DND-41 (cell line): ENCODE data around the gene NF2.

Experiments used
- ATAC-seq: fragments of 200-7000 bp; cut with Tn5 transposase; 3 replicates; pipeline ENCODE4 v1.9.1; 2021; ENCODE audit warnings: low read depth; ENCODE audit not compliant: insufficient read depth
- DNase-seq: peaks from one replicate; pipeline ENCODE4 v3.0.0-alpha.2; 2020
- H2AFZ ChIP-seq: 2 replicates; pipeline ENCODE4 v1.6.0; 2012; ENCODE audit warnings: low read depth, low read length
- H3K27ac ChIP-seq: 2 replicates; pipeline ENCODE4 v1.5.1; 2012; ENCODE audit warnings: low read length, inconsistent platforms
- H3K27me3 ChIP-seq: fragments of 200-600 bp; sonication (generic); 2 replicates; pipeline ENCODE4 v1.6.0; 2012; ENCODE audit warnings: low read length, mild to moderate bottlenecking, inconsistent platforms; ENCODE audit not compliant: insufficient read depth, poor library complexity
- H3K36me3 ChIP-seq: 2 replicates; pipeline ENCODE4 v1.5.1; 2012; ENCODE audit warnings: low read length, inconsistent platforms; ENCODE audit not compliant: insufficient read depth
- H3K4me1 ChIP-seq: 2 replicates; pipeline ENCODE4 v1.5.1; 2012; ENCODE audit warnings: mild to moderate bottlenecking, low read length; ENCODE audit not compliant: insufficient read depth
- H3K4me2 ChIP-seq: 2 replicates; pipeline ENCODE4 v1.6.0; 2012; ENCODE audit warnings: mild to moderate bottlenecking, moderate library complexity, low read length, inconsistent platforms; ENCODE audit not compliant: insufficient read depth
- H3K4me3 ChIP-seq, 2 experiments: fragments of 200-600 bp in 1 of 2; shearing (Covaris generic) in 1 of 2; 2 replicates each; pipeline ENCODE4 v1.5.1; 2012 to 2016; ENCODE audit warnings: inconsistent platforms in 2 of 2, low read length in 2 of 2, mild to moderate bottlenecking in 2 of 2, low read depth in 1 of 2, moderate library complexity in 1 of 2
- H3K79me2 ChIP-seq: 2 replicates; pipeline ENCODE4 v1.6.0; 2012; ENCODE audit warnings: low read length, inconsistent platforms; ENCODE audit not compliant: insufficient read depth
- H3K9ac ChIP-seq: 2 replicates; pipeline ENCODE4 v1.6.0; 2012; ENCODE audit warnings: low read depth, mild to moderate bottlenecking, inconsistent platforms, low read length, moderate library complexity
- H3K9me3 ChIP-seq: 2 replicates; pipeline ENCODE4 v1.5.1; 2012; ENCODE audit warnings: low read length, moderate library complexity, mild to moderate bottlenecking, inconsistent platforms; ENCODE audit not compliant: insufficient read depth, severe bottlenecking
- H4K20me1 ChIP-seq: 2 replicates; pipeline ENCODE4 v1.6.0; 2012; ENCODE audit warnings: low read length; ENCODE audit not compliant: insufficient read depth
- CTCF ChIP-seq: IDR thresholded peaks from 2 replicates; pipeline ENCODE4 v1.5.1; 2012; ENCODE audit warnings: borderline replicate concordance, low read length, moderate library complexity, mild to moderate bottlenecking; ENCODE audit not compliant: poor library complexity, severe bottlenecking; ENCODE audit errors: extremely low read depth
- EZH2 ChIP-seq: IDR thresholded peaks from 3 replicates; pipeline ENCODE4 v1.6.1; 2012; ENCODE audit warnings: borderline replicate concordance, low read depth, mild to moderate bottlenecking, moderate library complexity, low read length, inconsistent platforms; ENCODE audit not compliant: severe bottlenecking

Gene NF2

DNA sequence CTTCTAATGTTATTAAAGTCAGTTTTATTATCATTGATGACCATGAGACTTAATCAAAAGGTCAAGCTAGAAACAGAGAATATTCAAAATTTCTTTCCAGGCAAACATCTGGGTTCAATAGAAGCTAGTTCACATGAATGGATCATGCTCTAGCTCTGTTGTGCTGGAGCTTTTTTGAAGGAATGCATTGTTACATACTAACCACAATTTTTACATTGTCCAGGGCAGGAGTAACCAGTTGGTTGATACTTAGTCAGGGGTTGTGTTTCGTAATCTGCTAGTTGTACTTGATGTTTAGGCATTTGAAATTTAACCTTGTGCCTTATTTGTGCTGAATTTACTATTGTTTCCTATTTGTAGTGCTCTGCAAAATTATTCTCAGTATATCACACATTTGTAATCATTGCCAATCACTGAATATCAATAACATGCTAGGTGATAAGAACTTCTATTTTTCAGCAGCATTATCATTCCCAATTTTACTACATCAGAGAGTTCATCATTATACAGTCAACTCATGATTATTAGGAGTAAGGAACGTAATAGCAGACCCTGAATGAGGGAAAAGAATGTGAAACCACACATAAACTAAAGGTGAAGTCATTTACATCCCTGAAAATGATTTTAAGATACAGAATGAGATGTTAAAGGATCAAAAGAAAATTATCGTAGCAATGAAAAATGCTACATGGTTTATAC lies 23.2 kb downstream of the NF2 start:
- Histone ChIP-seq H3K27ac (no peak overlapping the region), H3K9ac (no peak overlapping the region), H3K36me3 (no peaks in the 10 kb centered on the region), H3K4me1 (peaks cover 57% of the 10 kb centered on the region), H3K4me3 (no peak overlapping the region), H4K20me1 (peaks cover 36% of the 10 kb centered on the region; the same call in 1 of the 2 replicates), H3K4me2 (no peak overlapping the region), H3K9me3 (no peaks in the 10 kb centered on the region), H2AFZ (no peak overlapping the region), H3K27me3 (no peaks in the 10 kb centered on the region), H3K79me2 (peaks cover 91% of the 10 kb centered on the region)
- TF ChIP-seq CTCF (no peak), EZH2 (no peak)
- DNase-seq, result no peak
- no peak for ATAC-seq

GRCh38 chr22:29627196-29627535 lies 23.7 kb downstream of the NF2 start:
- H3K27me3 ChIP-seq, result no peaks in the 10 kb centered on the region
- 0 out of 2 replicates have a peak overlapping the region, but pooled peaks have one; percentile 10 for H3K27ac ChIP-seq
- no peak for DNase-seq
- H3K79me2 ChIP-seq, result peaks cover 91% of the 10 kb centered on the region
- TF ChIP-seq CTCF (no peak), EZH2 (no peak)
- H3K9ac ChIP-seq, result no peak overlapping the region
- H3K4me2 ChIP-seq, result no peak overlapping the region
- ATAC-seq, result no peak
- peaks cover 57% of the 10 kb centered on the region for H3K4me1 ChIP-seq
- peaks cover under 1% of the 10 kb centered on the region; the same call in 1 of the 2 replicates for H3K36me3 ChIP-seq
- H3K4me3 ChIP-seq, result no peak overlapping the region
- H2AFZ ChIP-seq, result no peak overlapping the region
- peaks cover 31% of the 10 kb centered on the region; the same call in 1 of the 2 replicates for H4K20me1 ChIP-seq
- H3K9me3 ChIP-seq, result no peaks in the 10 kb centered on the region

DNA sequence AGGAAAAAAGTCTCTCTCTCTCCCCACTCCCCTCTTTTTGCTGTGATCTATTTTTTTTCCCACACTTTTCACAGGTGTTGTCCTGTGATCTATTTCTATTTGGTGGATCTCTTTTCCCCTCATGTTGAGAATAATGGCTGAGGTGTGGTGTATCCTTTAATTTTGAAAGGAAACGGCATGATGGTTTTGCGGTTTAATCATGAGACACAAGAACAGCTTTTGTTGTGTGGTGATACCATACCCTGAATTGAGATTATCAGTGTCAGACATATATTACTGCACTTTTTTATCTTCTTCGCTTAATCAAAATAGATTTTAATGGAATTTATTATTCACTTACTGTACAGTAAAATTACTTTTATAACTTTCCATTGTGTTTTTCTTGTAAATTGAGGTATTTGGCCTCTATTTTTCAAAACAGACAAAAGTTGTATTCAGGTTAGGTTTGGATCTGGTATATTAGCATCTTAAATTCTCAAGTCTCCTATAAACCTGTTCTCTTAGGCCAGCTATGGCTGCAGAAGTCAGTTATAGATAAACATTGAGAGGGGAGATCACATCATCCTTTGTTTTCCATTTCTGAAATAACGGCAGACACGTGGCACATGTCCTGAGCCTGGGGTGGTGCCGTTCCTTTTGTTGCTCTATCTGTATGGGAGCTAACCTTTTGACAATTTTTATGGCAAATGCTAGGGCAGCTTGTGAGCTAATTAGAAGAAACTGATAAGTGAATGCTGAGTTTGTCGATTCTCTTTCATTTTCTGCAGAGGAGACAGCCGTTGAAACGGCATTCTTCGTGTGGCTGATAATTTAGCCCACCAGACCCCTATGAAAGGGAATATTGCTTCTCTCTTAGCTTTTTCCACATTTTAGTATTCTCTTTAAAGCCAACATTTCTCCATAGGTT lies 25.8 kb downstream of the NF2 start:
- ATAC-seq, result peak; percentile 73
- peaks cover 56% of the 10 kb centered on the region for H3K4me1 ChIP-seq
- H3K9ac ChIP-seq, result no peak overlapping the region
- TF ChIP-seq EZH2, result no peak
- no peak for TF ChIP-seq CTCF
- no peaks in the 10 kb centered on the region for H3K9me3 ChIP-seq
- H3K79me2 ChIP-seq, result peaks cover 95% of the 10 kb centered on the region
- H3K4me3 ChIP-seq, result no peak overlapping the region
- no peak for DNase-seq
- H3K27me3 ChIP-seq, result no peaks in the 10 kb centered on the region
- peaks cover 34% of the 10 kb centered on the region; the same call in 1 of the 2 replicates for H4K20me1 ChIP-seq
- no peak overlapping the region for H3K4me2 ChIP-seq
- peak overlapping the region; percentile 30 for H3K27ac ChIP-seq
- H2AFZ ChIP-seq, result no peak overlapping the region
- peaks cover 2% of the 10 kb centered on the region; the same call in 1 of the 2 replicates for H3K36me3 ChIP-seq
